Stimulated activated CD8-positive, alpha-beta memory T cell treated with anti-CD3 and anti-CD28 coated beads, Interleukin-7, amount 100 ng/mL, for 4 hours (primary cell): ENCODE measurements around the gene NLRP3.

Experiments used
- DNase-seq, 2 donors: peaks; one replicate each; pipeline ENCODE4 v3.0.0-alpha.2; 2020; ENCODE audit warnings: low read depth in 2 of 2

The NLRP3 gene

DNA sequence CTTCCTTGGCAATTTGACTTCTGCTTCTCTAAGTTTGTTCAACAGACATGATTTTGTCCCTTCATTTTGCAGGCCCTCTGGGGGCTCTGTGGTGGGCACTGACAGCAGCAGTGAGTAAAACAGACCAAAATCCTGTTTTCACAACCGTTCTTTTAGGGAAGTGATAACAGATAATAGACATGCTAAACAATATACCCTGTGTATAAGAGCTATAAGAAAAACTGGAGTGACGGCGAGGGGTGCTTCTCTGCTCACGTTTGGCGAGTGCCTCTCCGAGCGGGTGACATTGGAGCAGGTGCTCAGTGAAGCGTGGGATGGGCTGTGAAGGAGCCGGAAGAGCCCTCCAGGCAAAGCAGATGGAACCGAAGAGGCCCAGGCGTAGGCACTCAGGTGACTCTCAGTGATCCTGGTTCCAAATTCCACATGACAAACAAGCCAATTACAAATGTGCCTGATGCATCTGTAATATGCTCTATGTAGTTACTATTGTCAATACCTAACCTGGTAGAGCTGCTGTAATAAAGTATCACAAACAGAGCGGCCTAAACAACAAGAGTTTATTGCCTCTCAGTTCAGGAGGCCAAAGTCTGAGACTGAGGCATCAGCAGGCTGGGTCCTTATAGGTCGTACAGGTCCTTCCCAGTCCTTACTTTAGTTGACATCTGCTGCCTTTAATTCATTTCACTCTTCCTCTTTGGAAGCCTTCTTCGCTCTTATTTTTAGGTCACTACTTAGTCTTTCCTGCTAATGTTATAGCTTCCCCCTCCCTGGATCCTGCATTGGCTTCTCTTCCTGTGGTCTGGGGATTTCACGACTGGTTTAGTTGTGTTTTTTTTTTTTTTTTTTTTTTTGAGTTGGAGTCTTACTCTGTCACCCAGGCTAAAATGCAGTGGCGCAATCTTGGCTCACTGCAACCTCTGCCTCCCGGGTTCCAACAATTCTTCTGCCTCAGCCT is 21.9 kb downstream of the NLRP3 start:
- DNase-seq: no peak

DNA sequence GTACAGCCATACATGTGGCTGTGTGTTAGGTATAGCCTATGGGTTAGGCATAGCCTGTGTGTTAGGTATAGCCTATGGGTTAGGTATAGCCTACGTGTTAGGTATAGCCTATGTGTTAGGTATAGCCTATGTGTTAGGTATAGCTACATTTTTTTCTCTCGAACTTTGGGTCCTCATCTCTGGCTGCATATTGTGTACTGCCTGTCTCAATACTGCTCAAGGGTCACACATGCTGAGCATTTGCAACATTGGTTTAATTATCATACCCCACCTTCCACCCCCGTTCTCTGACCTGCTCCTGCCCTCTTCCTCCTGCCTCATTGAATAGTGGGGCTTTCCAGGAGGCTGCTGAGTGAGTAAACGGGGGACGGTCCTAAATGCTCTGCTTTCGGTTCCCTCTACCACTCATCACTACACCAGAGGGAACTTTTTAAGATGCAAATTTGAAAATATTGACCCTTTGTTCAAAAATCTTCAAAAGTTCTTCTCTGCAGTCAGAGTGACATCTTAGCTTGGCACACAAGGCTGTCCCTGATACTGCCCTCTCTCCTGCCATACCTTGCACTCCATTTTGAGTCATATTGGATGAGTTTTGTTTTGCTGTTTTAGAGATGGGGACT is 24.1 kb downstream of the NLRP3 start:
- DNase-seq: no peak

GRCh38 chr1:247441606-247442005 is 25.6 kb downstream of the NLRP3 start:
- DNase-seq: no peak

DNA sequence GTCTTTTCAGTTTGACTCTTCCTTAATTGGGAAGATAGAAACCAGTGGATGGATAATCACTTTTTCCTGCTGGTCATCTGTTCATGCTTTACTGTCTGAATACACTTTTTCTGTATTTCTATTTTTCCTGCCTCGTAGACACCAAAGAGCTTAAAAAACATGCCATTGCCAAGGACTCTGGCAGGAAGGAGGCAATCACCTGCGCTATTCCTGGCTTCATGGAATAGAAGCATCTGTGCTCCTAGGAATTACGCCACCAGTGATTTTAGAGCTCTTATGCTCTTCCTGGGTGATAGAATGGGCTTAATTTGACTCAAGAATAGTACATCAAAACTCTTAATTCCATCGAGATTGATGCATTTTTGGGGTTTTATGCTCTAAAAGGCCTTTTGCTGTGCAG is 26.2 kb downstream of the NLRP3 start:
- no peak for DNase-seq

DNA sequence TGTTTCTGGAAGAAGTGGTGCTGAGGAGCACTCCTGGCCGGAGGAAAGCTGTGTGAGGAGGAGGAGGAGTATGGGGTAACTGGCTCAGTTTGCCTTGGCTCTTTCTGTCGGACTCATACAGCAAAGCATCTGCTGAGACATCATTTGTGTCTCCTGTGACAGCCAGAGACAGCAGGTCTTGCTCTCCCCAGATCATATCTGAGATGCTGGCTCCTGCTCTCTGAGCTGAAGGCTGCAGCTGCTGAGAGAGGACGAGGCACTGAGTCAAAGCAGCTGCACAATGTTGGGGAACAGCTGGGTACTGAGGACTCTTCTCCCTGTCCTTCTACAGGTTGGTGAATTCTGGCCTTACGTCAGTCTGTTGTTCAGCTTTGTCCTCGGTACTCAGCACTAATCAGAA is 27.7 kb downstream of the NLRP3 start:
- no peak for DNase-seq

DNA sequence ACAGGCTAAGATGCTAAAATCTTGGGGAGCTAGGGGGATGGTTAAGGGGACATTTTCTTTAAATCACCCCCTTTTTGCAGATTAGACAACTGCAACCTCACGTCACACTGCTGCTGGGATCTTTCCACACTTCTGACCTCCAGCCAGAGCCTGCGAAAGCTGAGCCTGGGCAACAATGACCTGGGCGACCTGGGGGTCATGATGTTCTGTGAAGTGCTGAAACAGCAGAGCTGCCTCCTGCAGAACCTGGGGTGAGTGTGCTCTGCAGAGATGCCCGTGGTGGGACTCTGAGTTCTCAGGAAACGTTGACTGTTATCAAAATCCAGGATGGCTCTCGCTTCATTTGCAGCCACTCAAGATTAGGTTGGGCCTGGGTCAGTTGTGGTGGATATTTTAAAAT is 28.6 kb downstream of the NLRP3 start:
- DNase-seq: no peak

DNA sequence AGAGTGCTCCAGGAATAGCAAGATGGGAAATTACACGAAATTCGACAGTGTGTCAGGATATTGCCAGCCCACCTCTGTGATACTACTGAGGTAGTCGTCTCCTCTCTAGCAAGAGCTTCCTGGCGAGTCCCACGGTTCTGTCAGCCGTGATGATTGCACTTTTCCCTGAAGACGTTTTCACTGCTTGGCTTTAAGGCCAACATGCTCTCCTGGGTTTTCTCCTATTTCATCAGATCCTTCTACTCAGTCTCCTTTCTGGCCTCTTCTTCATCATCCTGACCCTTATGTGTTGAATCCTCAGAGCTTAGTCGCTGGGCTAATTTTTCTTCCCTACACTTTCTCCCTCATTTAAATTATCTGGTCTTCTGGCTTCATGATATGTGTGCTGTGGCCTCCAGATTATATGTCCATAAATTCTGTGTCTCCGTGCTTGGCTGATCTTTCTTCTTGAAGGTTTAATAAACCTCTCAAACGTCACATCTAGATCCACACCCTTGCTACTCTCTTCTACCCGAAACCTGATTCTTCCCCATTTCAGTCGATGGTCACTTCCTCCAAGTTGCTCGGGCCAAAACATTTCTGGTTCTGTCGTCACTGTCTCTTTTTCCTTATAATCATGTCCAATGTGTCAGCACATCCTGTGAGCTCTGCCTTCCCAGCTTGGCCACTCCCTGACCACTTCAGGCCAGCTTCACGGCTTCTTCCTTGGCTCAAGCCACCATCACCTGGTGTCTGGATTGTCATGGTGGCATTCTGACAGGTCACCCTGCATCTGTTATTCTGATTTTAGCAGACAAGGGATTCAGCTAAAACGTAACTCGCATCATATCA is 29.8 kb downstream of the NLRP3 start:
- DNase-seq: no peak

GRCh38 chr1:247447162-247447909 is 31.4 kb downstream of the NLRP3 start:
- DNase-seq: no peak

- peak in 1 of 2 donors; percentile 22 for DNase-seq
Observed at GRCh38 chr1:247448107-247448791, 32.3 kb downstream of the NLRP3 start.

DNA sequence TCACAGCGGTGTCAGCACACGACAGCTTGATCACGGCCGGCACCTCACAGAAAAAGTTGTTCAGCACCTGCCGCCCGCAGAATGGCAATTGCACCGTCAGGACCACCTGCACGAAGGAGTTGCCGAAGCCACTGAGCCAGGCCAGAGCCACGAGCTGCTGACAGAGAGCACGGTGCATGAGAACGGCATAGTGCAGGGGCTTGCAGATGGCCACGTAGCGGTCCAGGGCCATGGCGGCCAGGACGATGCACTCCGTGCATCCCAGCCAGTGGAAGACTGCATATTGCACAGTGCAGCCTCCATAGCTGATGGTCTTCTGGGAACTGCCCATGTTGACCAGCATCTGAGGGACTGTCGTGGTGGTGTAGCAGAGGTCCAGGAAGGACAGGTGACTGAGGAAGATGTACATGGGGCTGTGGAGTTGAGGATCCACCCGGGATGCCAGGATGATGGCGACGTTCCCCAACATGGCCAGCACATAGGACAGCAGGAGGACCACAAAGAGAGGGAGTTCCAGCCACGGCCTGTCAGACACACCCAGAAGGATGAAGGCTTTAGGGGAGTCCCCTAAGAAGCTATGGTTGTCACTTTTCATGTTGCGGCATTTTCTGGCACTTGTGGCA is 35.5 kb downstream of the NLRP3 start:
- no peak for DNase-seq

DNA sequence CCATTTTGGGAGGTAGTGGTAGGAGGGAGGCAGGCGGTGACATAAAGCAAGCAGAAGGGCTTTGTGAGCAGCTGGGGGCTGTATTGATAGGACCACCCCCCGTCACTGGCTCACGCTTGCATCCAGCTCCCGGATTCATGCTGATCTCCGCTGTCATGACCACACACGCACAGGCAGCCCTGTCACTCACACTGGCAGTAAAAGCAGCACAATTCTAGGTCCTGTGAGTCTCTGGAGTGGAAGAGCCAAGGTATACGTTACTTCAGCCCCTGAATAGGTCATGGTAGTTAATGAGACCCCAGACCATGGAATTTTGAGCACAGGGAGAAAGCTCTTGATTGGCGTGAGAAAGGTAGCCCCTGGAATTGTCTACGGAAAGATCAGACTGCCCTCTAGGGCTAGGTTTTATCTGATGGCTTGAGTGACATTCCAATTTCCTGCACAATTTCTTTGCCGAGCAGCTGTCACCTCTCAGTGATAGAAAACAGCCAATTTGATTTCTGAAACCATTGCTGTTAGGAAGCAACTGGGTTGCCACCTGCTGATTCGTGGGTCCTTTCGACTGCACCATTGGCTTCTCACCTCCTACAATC is 36.6 kb downstream of the NLRP3 start:
- no peak for DNase-seq

DNA sequence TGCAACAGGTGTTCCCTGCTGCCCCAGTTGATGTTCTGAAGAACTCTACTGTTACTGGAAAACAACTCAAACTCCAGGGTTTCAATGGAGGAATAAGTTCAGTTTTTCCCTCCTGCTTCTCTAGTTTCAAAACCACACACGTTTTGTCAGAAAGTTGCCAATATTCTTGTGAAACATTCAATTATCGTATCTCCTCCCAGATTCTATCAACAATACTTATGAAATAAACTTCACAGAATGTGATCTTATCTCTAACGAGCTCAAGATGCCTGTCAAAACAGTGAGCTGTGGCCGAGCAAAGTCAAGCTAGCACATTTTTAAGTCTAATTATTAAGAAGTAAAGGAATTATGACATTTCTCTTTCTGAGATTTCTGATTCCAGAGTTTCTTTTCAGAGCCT is 37.3 kb downstream of the NLRP3 start:
- no peak for DNase-seq

DNA sequence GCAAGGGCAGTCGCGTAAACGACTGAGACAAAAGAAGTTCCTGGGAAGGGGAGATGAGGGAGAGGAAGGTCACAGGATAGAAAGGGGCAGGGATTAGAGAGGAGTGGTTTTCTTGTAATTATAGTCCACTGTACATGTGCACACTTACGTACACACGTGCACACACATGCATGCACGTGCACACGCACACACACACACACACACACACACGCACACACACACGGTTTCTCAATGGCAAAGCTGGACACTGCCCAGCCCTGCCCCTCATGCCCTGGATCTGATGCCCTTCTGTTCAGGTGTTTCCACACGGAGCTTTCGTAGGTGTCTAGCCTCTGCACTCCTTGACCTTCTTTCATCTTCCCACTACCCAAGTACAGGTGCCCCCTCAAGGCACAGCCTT is 38.0 kb downstream of the NLRP3 start:
- no peak for DNase-seq

DNA sequence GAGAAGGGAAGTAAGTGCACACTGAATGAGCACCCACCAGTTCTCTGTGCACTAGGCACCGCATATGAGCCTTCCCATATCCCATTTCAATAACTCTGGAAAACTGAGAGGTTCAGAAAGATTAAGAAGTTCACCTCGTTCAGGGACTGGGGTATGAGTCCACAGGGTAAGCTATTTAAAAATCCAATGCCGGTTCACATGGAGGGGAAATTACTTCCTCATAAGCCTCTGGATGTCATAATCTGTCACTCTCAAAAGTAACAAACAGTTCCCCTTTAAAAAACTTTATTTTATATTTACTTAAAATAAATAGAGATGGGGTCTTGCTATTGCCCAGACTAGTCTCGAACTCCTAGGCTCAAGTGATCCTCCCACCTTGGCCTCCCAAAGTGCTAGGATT is 40.0 kb downstream of the NLRP3 start:
- DNase-seq: no peak

- DNase-seq: no peak
Observed at GRCh38 chr1:247456914-247457639, 41.1 kb downstream of the NLRP3 start.

DNA sequence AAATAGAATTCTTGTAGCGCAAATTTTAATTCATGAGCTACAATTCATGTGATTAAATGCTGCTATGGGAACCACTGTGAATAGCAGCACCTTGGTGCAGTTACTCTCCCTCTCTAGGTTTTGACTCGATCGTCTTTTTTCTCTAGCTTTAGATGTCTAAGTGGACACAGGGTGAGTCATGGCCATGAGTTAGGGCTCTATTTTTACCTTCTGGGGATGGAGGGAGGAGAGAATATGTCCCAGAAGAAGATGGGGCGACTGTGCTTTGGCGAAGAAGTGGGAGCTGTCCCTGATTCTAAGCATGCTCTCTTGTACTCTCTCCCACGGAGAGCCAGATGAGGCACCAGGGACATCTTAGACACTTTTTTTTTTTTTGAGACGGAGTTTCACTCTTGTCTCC is 43.5 kb downstream of the NLRP3 start:
- no peak for DNase-seq

DNA sequence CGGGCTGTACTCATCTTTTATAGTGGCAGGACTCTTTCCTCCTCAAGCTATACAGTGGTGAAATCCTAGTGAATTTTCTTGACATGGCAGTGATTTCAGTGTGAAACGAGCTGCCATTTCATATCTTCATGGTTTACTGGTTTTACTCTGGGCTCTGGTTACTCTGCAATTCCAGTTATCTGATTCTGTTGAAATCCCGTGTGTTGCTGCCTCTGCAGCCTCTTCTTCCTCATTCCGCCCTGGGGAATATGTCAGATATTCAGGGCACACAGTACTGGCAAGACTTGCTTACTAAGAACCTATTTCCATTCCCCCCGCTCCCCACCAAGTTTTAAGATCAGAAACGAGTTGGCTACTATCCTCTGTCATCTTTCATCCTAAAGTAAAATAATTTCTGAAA is 49.8 kb downstream of the NLRP3 start:
- no peak for DNase-seq

- no peak for DNase-seq
Observed at GRCh38 chr1:247467129-247467528, 51.2 kb downstream of the NLRP3 start.

- no peak for DNase-seq
Observed at GRCh38 chr1:247468481-247469140, 52.6 kb downstream of the NLRP3 start.
